Spleen (tissue), 11 donors: ENCODE data around the gene ZNF230. TPM values are rescaled to one million over a fixed set of nuclear protein-coding genes. Genes with fewer than 3 reads are reported as not detected.

Experiments
- DNase-seq: peaks from one replicate; pipeline ENCODE4 v3.0.0-alpha.2; 2020
- H3K27ac ChIP-seq, 8 donors: fragments of 200-600 bp; sonication (generic) in 7 of 8; 1 replicate in 4 of 8; 2 replicates in 4 of 8; pipeline versions ENCODE4 v1.5.0 to v1.8.0; 2016 to 2021; ENCODE audit warnings: inconsistent platforms in 4 of 8, mild to moderate bottlenecking in 4 of 8, moderate library complexity in 1 of 8
- H3K27me3 ChIP-seq, 7 donors: fragments of 200-600 bp; sonication (generic) in 6 of 7; replicated peaks in 1 of 7; 1 replicate in 4 of 7; 2 replicates in 3 of 7; pipeline versions ENCODE4 v1.5.0 to v1.8.0; 2016 to 2021; ENCODE audit warnings: inconsistent platforms in 3 of 7, mild to moderate bottlenecking in 1 of 7
- H3K36me3 ChIP-seq, 6 donors: fragments of 200-600 bp; sonication (generic) in 5 of 6; 1 replicate in 4 of 6; 2 replicates in 2 of 6; pipeline versions ENCODE4 v1.5.0 to v1.8.0; 2016 to 2021; ENCODE audit warnings: inconsistent platforms in 2 of 6
- H3K4me1 ChIP-seq, 6 donors: fragments of 200-600 bp; sonication (generic) in 5 of 6; 1 replicate in 3 of 6; 2 replicates in 3 of 6; pipeline versions ENCODE4 v1.5.0 to v1.8.0; 2016 to 2021; ENCODE audit warnings: inconsistent platforms in 3 of 6
- H3K4me3 ChIP-seq, 8 donors: fragments of 200-600 bp; sonication (generic) in 7 of 8; 1 replicate in 4 of 8; 2 replicates in 4 of 8; pipeline versions ENCODE4 v1.5.0 to v1.8.0; 2016 to 2021; ENCODE audit warnings: inconsistent platforms in 4 of 8, mild to moderate bottlenecking in 4 of 8, moderate library complexity in 2 of 8
- H3K9me3 ChIP-seq, 8 donors: fragments of 200-600 bp; sonication (generic) in 7 of 8; 1 replicate in 4 of 8; 2 replicates in 4 of 8; pipeline versions ENCODE4 v1.5.0 to v1.8.0; 2016 to 2021; ENCODE audit warnings: inconsistent platforms in 4 of 8
- POLR2A ChIP-seq, 3 donors: fragments of 450-650 bp; IDR thresholded peaks; one replicate each; pipeline ENCODE4 v1.5.1; 2017; ENCODE audit warnings: antibody characterized with exemption in 3 of 3, mild to moderate bottlenecking in 1 of 3
- POLR2AphosphoS5 ChIP-seq, 3 donors: sonication (generic); formaldehyde crosslinking; IDR thresholded peaks; one replicate each; pipeline ENCODE4 v1.5.1; 2017; ENCODE audit warnings: antibody characterized with exemption in 3 of 3
- WGBS, 5 donors: extraction: QIAGEN DNeasy Blood & Tissue Kit in 3 of 5; methylation state at CpG; one replicate each; pipeline versions ENCODE4 v1.1.5 to v1.1.7; 2013 to 2018; 5-methylcytosine and 5-hydroxymethylcytosine counted together
- intact Hi-C: fragments of 100-400 bp; cut with DNase I; formaldehyde crosslinking; loops from one replicate; pipeline ENCODE4 v1.15.0; 2023; ENCODE audit warnings: low total_unique reads
- polyA plus RNA-seq, 3 donors: library from polyadenylated mRNA; stranded (reverse); fragments of 200-250 nt; gene quantifications; one replicate each; pipeline ENCODE4 v1.2.1, GENCODE V29; 2013
- total RNA-seq, 7 donors: library from RNA; depleted of rRNA in 3 of 7; stranded (reverse); fragments of >200 nt in 3 of 7; fragmentation: NEBNext Ultra II Directional in 4 of 7; extraction: Animal tissue kit (Norgen Biotek cat#: 25700) in 4 of 7; gene quantifications; one replicate each; pipeline versions ENCODE4 v1.1.0 to v1.2.1, GENCODE V29; 2016 to 2021
- TF ChIP-seq, protein P1 (sequence below), 11 experiments: fragments of 200-600 bp in 7 of 11; fragments of 450-650 bp in 4 of 11; sonication (generic) in 4 of 11; IDR thresholded peaks in 8 of 11; conservative IDR thresholded peaks in 3 of 11; 1 replicate in 7 of 11; 2 replicates in 4 of 11; pipeline versions ENCODE4 v1.4.0 to v1.8.0; 2016 to 2021; ENCODE audit warnings: antibody characterized with exemption in 11 of 11, inconsistent platforms in 4 of 11, mild to moderate bottlenecking in 1 of 11
- donor health status: healthy with polysubstance abuse.
- donor health status: DM: no; HTN: no; CAD: no; lungs with moderate emphysema.
- donor health status: DM: no; HTN: no; CAD: no.
- donor health status: Bipolar disorder and iron deficiency.
- donor health status: healthy.
- donor health status: DM: no; HTN: no; CAD: no.
- donor health status: DM: yes; HTN: yes; CAD: no.

ZNF230 gene
- total and polyA plus RNA-seq, 10 donors = 2.4 to 15.2 (median 8.2) TPM

DNA sequence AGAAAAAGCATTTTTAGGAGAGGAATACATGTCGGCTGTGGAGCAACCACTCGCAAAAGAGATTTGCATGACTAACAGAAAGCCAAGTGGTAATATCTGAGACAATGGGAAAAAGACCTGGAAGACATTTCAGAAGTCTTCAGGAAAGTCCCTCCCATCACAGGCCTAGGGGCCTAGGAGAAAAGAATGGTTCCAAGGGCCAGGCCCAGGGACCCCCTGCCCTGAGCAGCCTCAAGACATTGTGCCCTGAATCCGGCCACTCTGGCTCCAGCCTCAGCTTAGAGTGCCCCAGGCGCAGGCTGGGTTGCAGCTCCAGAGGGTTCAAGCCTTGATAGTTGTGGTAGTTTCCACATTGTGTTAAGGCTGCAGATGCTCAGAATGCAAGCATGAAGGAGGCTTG is 42.3 kb upstream of the ZNF230 start:
- Histone ChIP-seq H3K27me3 (no peaks in the 10 kb centered on the region), H3K27ac (no peak overlapping the region), H3K9me3 (peaks cover 25 to 100% (median 100%) of the 10 kb centered on the region in 8 donors), H3K4me3 (no peak overlapping the region), H3K4me1 (no peaks in the 10 kb centered on the region), H3K36me3 (peaks cover 6 to 80% (median 31%) of the 10 kb centered on the region in 6 donors)
- intact Hi-C loops = no loop called here
- TF ChIP-seq POLR2A (IDR thresholded peaks at IDR 0.05) = no peak
- TF ChIP-seq, protein P1, sequence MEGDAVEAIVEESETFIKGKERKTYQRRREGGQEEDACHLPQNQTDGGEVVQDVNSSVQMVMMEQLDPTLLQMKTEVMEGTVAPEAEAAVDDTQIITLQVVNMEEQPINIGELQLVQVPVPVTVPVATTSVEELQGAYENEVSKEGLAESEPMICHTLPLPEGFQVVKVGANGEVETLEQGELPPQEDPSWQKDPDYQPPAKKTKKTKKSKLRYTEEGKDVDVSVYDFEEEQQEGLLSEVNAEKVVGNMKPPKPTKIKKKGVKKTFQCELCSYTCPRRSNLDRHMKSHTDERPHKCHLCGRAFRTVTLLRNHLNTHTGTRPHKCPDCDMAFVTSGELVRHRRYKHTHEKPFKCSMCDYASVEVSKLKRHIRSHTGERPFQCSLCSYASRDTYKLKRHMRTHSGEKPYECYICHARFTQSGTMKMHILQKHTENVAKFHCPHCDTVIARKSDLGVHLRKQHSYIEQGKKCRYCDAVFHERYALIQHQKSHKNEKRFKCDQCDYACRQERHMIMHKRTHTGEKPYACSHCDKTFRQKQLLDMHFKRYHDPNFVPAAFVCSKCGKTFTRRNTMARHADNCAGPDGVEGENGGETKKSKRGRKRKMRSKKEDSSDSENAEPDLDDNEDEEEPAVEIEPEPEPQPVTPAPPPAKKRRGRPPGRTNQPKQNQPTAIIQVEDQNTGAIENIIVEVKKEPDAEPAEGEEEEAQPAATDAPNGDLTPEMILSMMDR (IDR thresholded peaks at IDR 0.05 in 8 of 11, conservative IDR thresholded peaks at IDR 0.05 in 3 of 11) = no peak
- no peak for TF ChIP-seq POLR2AphosphoS5 (IDR thresholded peaks at IDR 0.05)
- WGBS, 5 donors = 58 to 74% (median 71%) methylated on average over 3 to 4 of the region's 4 CpGs
- DNase-seq = no peak

DNA sequence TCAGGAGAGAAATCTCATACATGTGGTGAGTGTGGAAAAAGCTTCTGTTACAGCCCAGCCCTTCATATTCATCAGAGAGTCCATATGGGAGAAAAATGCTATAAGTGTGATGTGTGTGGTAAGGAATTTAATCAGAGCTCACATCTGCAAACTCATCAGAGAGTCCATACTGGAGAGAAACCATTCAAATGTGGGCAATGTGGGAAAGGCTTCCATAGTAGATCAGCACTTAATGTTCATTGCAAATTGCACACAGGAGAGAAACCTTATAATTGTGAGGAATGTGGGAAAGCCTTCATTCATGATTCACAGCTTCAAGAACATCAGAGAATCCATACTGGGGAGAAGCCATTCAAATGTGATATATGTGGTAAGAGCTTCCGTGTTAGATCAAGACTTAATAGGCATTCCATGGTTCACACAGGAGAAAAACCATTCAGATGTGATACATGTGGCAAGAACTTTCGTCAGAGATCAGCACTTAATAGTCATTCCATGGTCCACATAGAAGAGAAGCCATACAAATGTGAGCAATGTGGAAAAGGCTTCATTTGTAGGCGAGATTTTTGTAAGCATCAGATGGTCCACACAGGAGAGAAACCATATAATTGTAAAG is 36.6 kb upstream of the ZNF230 start:
- Histone ChIP-seq H3K9me3 (peaks cover 21 to 100% (median 100%) of the 10 kb centered on the region in 8 donors), H3K27ac (no peak overlapping the region), H3K4me1 (no peaks in the 10 kb centered on the region), H3K27me3 (no peaks in the 10 kb centered on the region), H3K4me3 (peak overlapping the region in 1 of 8 donors; percentile 13), H3K36me3 (peaks cover 16 to 89% (median 45%) of the 10 kb centered on the region in 6 donors)
- no peak for DNase-seq
- 86 to 97% (median 91%) methylated on average over 3 of the region's 3 CpGs for WGBS, 5 donors
- intact Hi-C loops = no loop called here
- TF ChIP-seq, protein P1 (IDR thresholded peaks at IDR 0.05 in 8 of 11, conservative IDR thresholded peaks at IDR 0.05 in 3 of 11) = no peak
- no peak for TF ChIP-seq POLR2A (IDR thresholded peaks at IDR 0.05)
- TF ChIP-seq POLR2AphosphoS5 (IDR thresholded peaks at IDR 0.05) = no peak

DNA sequence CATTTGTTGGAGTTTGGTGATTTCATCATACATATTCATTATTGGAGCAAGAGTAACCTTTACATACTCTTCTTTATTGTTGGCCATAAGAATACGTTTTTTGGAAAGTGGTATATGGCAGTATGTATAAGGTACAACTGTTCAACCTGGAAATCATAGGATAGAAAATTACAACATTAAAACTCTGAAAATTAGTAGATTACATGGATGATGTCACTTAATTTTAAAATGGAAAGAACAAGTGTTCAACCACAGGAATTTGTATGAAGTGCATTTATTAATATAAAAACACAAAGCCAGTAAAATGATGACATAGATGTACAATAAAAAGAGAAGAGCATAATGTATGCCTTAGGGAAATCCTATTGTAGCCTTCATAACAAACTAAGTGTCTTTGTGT is 26.0 kb upstream of the ZNF230 start:
- TF ChIP-seq POLR2AphosphoS5 (IDR thresholded peaks at IDR 0.05) (no peak), POLR2A (IDR thresholded peaks at IDR 0.05) (no peak)
- TF ChIP-seq, protein P1 (IDR thresholded peaks at IDR 0.05 in 8 of 11, conservative IDR thresholded peaks at IDR 0.05 in 3 of 11) = no peak
- no peak for DNase-seq
- peaks cover 11 to 100% (median 98%) of the 10 kb centered on the region in 8 donors for H3K9me3 ChIP-seq
- no peak overlapping the region for H3K27ac ChIP-seq
- H3K27me3 ChIP-seq = no peaks in the 10 kb centered on the region
- H3K36me3 ChIP-seq = no peaks in the 10 kb centered on the region
- intact Hi-C loops = no loop called here
- no peaks in the 10 kb centered on the region for H3K4me1 ChIP-seq
- no peak overlapping the region for H3K4me3 ChIP-seq
- WGBS, 5 donors = 79 to 91% (median 89%) methylated on average over 1 of the region's 1 CpG

DNA sequence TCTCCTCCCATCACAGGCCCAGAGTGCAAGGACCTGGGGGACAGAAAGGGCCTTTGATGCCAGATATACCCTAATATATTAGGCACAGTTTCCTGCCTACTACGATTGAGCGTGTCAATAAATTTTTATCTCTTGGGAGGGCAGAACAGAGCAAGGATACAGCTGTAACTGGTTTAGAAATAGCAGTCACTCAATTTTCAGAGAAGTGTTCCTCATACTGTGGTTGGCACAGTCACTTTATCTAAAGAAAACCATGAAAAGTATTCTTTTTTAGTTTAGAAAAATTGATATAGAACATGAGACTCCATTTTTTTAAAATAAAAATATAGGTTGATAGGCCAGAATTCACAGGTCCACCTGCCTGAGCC is 19.2 kb upstream of the ZNF230 start:
- H3K9me3 ChIP-seq = peaks cover 0 to 58% (median 34%) of the 10 kb centered on the region in 8 donors
- TF ChIP-seq, protein P1 (IDR thresholded peaks at IDR 0.05 in 8 of 11, conservative IDR thresholded peaks at IDR 0.05 in 3 of 11) = no peak
- TF ChIP-seq POLR2AphosphoS5 (IDR thresholded peaks at IDR 0.05) (no peak), POLR2A (IDR thresholded peaks at IDR 0.05) (no peak)
- no peak for DNase-seq
- peak overlapping the region; percentile 57 to 87 (median 68) for H3K4me3 ChIP-seq
- 18 to 82% (median 59%) methylated on average over 2 of the region's 2 CpGs for WGBS, 5 donors
- intact Hi-C loops = loop anchor here (10.0 kb wide), 1 partner anchor 49 kb away; the partner anchor contains the start of gene ZNF45
- H3K36me3 ChIP-seq = peaks cover 0 to 19% (median 4%) of the 10 kb centered on the region in 6 donors
- H3K27ac ChIP-seq = peak overlapping the region in 7 of 8 donors; percentile 56 to 88 (median 86)
- no peaks in the 10 kb centered on the region for H3K27me3 ChIP-seq
- H3K4me1 ChIP-seq = peaks cover 6 to 26% (median 21%) of the 10 kb centered on the region in 6 donors
